ENCODE measurements around the gene ZNF836. TPM values are rescaled to one million over a fixed set of nuclear protein-coding genes. Genes with fewer than 3 reads are reported as not detected.

Gene ZNF836
- total and polyA plus RNA-seq, 9 of the 15 experiments (the other 6 are each of a cell fraction or from before 2014, with no cell fraction given) = 0.24 to 0.69 (median 0.64) TPM; not detected in 2

- TF ChIP-seq, protein P1, sequence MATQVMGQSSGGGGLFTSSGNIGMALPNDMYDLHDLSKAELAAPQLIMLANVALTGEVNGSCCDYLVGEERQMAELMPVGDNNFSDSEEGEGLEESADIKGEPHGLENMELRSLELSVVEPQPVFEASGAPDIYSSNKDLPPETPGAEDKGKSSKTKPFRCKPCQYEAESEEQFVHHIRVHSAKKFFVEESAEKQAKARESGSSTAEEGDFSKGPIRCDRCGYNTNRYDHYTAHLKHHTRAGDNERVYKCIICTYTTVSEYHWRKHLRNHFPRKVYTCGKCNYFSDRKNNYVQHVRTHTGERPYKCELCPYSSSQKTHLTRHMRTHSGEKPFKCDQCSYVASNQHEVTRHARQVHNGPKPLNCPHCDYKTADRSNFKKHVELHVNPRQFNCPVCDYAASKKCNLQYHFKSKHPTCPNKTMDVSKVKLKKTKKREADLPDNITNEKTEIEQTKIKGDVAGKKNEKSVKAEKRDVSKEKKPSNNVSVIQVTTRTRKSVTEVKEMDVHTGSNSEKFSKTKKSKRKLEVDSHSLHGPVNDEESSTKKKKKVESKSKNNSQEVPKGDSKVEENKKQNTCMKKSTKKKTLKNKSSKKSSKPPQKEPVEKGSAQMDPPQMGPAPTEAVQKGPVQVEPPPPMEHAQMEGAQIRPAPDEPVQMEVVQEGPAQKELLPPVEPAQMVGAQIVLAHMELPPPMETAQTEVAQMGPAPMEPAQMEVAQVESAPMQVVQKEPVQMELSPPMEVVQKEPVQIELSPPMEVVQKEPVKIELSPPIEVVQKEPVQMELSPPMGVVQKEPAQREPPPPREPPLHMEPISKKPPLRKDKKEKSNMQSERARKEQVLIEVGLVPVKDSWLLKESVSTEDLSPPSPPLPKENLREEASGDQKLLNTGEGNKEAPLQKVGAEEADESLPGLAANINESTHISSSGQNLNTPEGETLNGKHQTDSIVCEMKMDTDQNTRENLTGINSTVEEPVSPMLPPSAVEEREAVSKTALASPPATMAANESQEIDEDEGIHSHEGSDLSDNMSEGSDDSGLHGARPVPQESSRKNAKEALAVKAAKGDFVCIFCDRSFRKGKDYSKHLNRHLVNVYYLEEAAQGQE (IDR thresholded peaks at IDR 0.05; ENCODE audit: borderline replicate concordance) = no peak
- TF ChIP-seq, protein P1 (CRISPR knock-in tag; IDR thresholded peaks at IDR 0.05; ENCODE audit: low read depth) = no peak
- TF ChIP-seq ARHGAP35 (IDR thresholded peaks at IDR 0.05; ENCODE audit: partially characterized antibody) (no peak), ZNF79 (CRISPR knock-in tag; IDR thresholded peaks at IDR 0.05; ENCODE audit: low read depth) (no peak)
Measured at GRCh38 chr19:52170304-52170703, 1.1 kb downstream of the ZNF836 start (continued).

Measured in K562 (cell line).